Stimulated activated CD8-positive, alpha-beta memory T cell treated with anti-CD3 and anti-CD28 coated beads, Interleukin-15, amount 100 ng/mL, for 4 hours (primary cell): Measurements from ENCODE around the gene DNAJB9.
"Not testable (repeated sequence)": the region's sequence is repeated elsewhere in the genome, so short reads cannot be mapped to it uniquely, and the experiment has no call there.

Experiments
- DNase-seq, 2 donors: peaks; one replicate each; pipeline ENCODE4 v3.0.0-alpha.2; 2020; ENCODE audit warnings: low read depth in 2 of 2

DNAJB9 gene

GRCh38 chr7:108569381-108570145 is at the start of gene DNAJB9, which contains the start of gene THAP5:
Gene DNAJB9 (plus strand): TSS chr7:108569874. CDS start chr7:108571727, 1,853 bp downstream.
Gene THAP5 (minus strand): TSS chr7:108569706. CDS start chr7:108569569, 137 bp downstream.
- peak; percentile 98 to 99 for DNase-seq

- DNase-seq = no peak
Observed at GRCh38 chr7:108522780-108523179, 46.9 kb upstream of the DNAJB9 start.

- DNase-seq = no peak
Observed at GRCh38 chr7:108525327-108525984, 44.2 kb upstream of the DNAJB9 start.

GRCh38 chr7:108525985-108526767 is 43.5 kb upstream of the DNAJB9 start, which contains the start of gene PNPLA8:
Gene PNPLA8 (minus strand): TSS chr7:108526135. CDS start chr7:108515491, 10,644 bp downstream.
- peak; percentile 100 for DNase-seq

- DNase-seq = no peak
Observed at GRCh38 chr7:108526768-108527017, 43.0 kb upstream of the DNAJB9 start.

GRCh38 chr7:108528183-108528712 is 41.4 kb upstream of the DNAJB9 start:
- DNase-seq = no peak

- no peak for DNase-seq
Observed at GRCh38 chr7:108529341-108529740, 40.3 kb upstream of the DNAJB9 start.

- no peak for DNase-seq
Observed at GRCh38 chr7:108533712-108534111, 36.0 kb upstream of the DNAJB9 start.

GRCh38 chr7:108535257-108535656 is 34.4 kb upstream of the DNAJB9 start:
- DNase-seq = no peak

GRCh38 chr7:108535744-108536143 is 33.9 kb upstream of the DNAJB9 start:
- DNase-seq = no peak

- DNase-seq = no peak
Observed at GRCh38 chr7:108537229-108537628, 32.4 kb upstream of the DNAJB9 start.

- not testable (repeated sequence) for DNase-seq
Observed at GRCh38 chr7:108538236-108538635, 31.4 kb upstream of the DNAJB9 start.

- DNase-seq = not testable (repeated sequence)
Observed at GRCh38 chr7:108538685-108539084, 31.0 kb upstream of the DNAJB9 start.

- no peak for DNase-seq
Observed at GRCh38 chr7:108541478-108541877, 28.2 kb upstream of the DNAJB9 start.

GRCh38 chr7:108548141-108548896 is 21.4 kb upstream of the DNAJB9 start:
- DNase-seq = not testable (repeated sequence)

- not testable (repeated sequence) for DNase-seq
Observed at GRCh38 chr7:108556665-108557064, 13.0 kb upstream of the DNAJB9 start.

- no peak for DNase-seq
Observed at GRCh38 chr7:108557191-108557590, 12.5 kb upstream of the DNAJB9 start.

GRCh38 chr7:108557617-108558016 is 12.1 kb upstream of the DNAJB9 start:
- no peak for DNase-seq

- DNase-seq = no peak
Observed at GRCh38 chr7:108559253-108559652, 10.4 kb upstream of the DNAJB9 start.

GRCh38 chr7:108561047-108561619 is 8.5 kb upstream of the DNAJB9 start:
- no peak for DNase-seq

GRCh38 chr7:108565987-108566386 is 3.7 kb upstream of the DNAJB9 start:
- no peak for DNase-seq
